Measurements from ENCODE around the gene MYL3. TPM values are rescaled to one million over a fixed set of nuclear protein-coding genes. Genes with fewer than 3 reads are reported as not detected.

Gene MYL3
- not detected in 2 replicates for total RNA-seq

DNA sequence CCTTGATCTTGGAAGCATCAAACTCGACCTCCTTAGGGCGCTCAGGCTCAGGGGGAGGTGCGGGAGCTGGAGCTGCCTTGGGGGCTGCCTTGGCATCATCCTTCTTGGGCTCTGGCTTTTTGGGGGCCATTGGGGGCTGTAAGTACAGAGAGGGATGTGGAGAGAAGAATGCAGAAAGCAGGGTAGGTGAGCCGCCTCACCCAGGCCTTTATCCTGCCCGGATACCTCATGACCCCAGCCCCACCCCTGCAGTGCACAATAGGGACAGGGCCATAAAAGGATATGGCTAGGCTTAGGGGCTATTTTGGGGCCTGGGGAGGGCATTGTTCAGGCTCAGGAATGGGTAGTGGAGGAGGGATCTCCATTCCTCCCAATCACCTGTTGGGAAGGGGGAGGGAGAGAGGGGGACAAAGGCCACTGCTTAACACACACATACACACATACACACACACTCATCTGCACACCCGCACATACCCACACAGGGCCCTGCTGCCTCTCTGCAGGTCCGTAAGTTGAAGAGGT is at the start of gene MYL3:
Gene MYL3 (minus strand): TSS at position 184 of the 522 bp plus-strand sequence. CDS start 54 bp downstream, at position 130.

DNA sequence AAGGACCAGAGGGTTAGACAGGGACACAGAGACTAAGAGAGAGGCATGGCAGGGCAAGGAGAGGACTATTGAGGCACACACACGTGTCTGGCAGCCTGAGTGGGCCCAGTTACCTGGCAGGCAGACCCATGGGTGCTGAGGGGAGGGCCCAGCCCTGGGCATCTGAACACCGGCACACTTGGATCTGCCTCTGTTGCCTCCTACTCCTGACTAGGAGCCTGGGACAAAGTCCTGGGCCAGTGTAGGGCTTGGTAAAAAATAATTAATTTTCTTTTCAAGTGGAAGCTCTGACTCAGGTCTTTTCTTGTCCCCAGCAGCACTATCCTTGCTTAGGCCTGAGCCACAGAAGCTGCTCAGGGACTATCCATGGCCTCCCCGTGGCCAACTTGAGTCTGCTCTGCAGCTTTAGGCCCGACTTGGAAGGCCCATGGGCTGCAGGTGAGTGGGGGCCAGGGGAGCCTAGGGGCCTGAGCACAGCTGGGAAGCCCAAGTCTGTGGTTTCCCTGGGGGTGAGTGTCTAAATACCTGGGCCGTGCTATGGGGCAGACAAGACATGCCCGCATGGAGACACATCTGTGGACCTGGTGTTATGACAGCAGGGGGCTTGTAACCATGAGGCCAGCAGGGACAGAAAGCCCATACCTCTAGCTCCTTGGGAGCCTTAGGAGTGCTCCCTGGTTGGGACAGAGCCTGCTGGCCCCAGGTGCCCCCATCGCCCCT is 14.3 kb upstream of the MYL3 start, which contains the start of gene PTH1R:
Gene PTH1R (plus strand): TSS at position 316 of the 720 bp plus-strand sequence. CDS start 5,839 bp downstream, outside the sequence.

Other genes with a start within 250 kb of the MYL3 start
- 3.9 and 7.0 TPM in 2 replicates for gene ALS2CL, start 169.8 kb downstream of the MYL3 start, total RNA-seq
- under 0.01 and 0.15 TPM in 2 replicates for gene TMIE, start 162.1 kb downstream of the MYL3 start, total RNA-seq
- not detected in 2 replicates for gene PRSS50, start 145.6 kb downstream of the MYL3 start, total RNA-seq
- gene PTH1R, start 14.3 kb upstream of the MYL3 start, total RNA-seq = 0.97 and 1.5 TPM in 2 replicates
- gene CCDC12, start 113.3 kb upstream of the MYL3 start, total RNA-seq = 44.5 and 48.8 TPM in 2 replicates
- gene NBEAL2, start 116.2 kb upstream of the MYL3 start, total RNA-seq = 30.2 and 33.1 TPM in 2 replicates

Data from epithelial cell of umbilical artery (primary cell).